Esophagus muscularis mucosa (tissue), 4 donors: ENCODE data around the gene SIVA1.

Experiments used
- EP300 ChIP-seq: sonication (generic); formaldehyde crosslinking; IDR thresholded peaks from one replicate; pipeline ENCODE4 v1.6.1; 2017; ENCODE audit warnings: antibody characterized with exemption
- POLR2A ChIP-seq: fragments of 450-650 bp; IDR thresholded peaks from one replicate; pipeline ENCODE4 v1.6.1; 2017; ENCODE audit warnings: antibody characterized with exemption, moderate library complexity, mild to moderate bottlenecking, low read depth
- TF ChIP-seq, protein P1 (sequence below), 3 experiments: fragments of 200-600 bp in 2 of 3; fragments of 450-650 bp in 1 of 3; sonication (generic) in 2 of 3; IDR thresholded peaks; one replicate each; pipeline ENCODE4 v1.5.1; 2017 to 2019; ENCODE audit warnings: antibody characterized with exemption in 3 of 3, mild to moderate bottlenecking in 2 of 3, moderate library complexity in 1 of 3

DNA sequence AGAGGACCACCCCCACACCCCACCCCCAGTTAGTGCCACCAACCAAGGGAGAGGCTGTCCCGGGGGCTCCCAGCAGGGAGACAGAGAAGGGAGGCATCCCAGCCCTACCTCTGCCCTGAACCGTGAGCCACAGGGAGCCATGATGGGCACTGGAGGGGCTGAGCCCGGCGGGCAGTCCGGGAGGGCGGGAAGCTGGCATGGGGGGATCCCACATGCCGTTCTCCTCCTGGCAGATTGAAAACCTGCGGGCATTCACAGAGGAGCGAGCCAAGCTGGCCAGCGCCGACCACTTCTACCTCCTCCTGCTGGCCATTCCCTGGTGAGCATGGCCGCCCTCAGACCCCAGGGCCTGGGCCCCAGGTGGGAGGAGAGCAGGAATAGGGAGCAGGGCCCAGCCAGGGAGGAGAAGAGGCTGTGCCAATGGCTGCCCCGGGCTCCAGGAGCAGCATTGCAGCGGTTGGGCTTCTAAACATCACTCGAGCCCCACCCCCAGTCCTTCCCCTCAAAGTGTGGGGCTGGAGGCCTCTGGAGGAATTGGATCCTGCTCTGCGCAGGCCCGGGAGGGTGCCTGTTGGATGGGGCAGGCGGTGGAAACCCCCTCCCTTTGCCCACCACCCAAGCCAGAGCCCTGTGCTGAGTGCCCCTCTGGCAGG, 43.4 kb upstream of the SIVA1 start:
- TF ChIP-seq, protein P1, sequence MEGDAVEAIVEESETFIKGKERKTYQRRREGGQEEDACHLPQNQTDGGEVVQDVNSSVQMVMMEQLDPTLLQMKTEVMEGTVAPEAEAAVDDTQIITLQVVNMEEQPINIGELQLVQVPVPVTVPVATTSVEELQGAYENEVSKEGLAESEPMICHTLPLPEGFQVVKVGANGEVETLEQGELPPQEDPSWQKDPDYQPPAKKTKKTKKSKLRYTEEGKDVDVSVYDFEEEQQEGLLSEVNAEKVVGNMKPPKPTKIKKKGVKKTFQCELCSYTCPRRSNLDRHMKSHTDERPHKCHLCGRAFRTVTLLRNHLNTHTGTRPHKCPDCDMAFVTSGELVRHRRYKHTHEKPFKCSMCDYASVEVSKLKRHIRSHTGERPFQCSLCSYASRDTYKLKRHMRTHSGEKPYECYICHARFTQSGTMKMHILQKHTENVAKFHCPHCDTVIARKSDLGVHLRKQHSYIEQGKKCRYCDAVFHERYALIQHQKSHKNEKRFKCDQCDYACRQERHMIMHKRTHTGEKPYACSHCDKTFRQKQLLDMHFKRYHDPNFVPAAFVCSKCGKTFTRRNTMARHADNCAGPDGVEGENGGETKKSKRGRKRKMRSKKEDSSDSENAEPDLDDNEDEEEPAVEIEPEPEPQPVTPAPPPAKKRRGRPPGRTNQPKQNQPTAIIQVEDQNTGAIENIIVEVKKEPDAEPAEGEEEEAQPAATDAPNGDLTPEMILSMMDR (IDR thresholded peaks at IDR 0.05): no peak
- TF ChIP-seq POLR2A: no peak
- no peak for TF ChIP-seq EP300
